Adrenal gland (tissue), 12 donors: ENCODE data around the gene NYAP2. TPM values are rescaled to one million over a fixed set of nuclear protein-coding genes. Genes with fewer than 3 reads are reported as not detected.

ENCODE experiments used
- DNase-seq, 7 donors: peaks; one replicate each; pipeline ENCODE4 v3.0.0-alpha.2; 2019 to 2020
- H3K27ac ChIP-seq, 5 donors: fragments of 200-600 bp; sonication (generic) in 4 of 5; 1 replicate in 3 of 5; 2 replicates in 2 of 5; pipeline versions ENCODE4 v1.5.1 to v1.8.0; 2016 to 2020; ENCODE audit warnings: mild to moderate bottlenecking in 1 of 5
- H3K27me3 ChIP-seq: fragments of 200-600 bp; 2 replicates; pipeline ENCODE4 v1.8.0; 2021
- H3K36me3 ChIP-seq, 2 donors: fragments of 200-600 bp; replicated peaks in 1 of 2; 1 replicate in 1 of 2; 2 replicates in 1 of 2; pipeline versions ENCODE4 v1.5.1 to v1.8.0; 2018 to 2022
- H3K4me1 ChIP-seq, 2 donors: fragments of 200-600 bp; replicated peaks in 1 of 2; 1 replicate in 1 of 2; 2 replicates in 1 of 2; pipeline versions ENCODE4 v1.5.1 to v1.8.0; 2018 to 2021
- H3K4me3 ChIP-seq, 4 donors: fragments of 200-600 bp; sonication (generic) in 3 of 4; one replicate each; pipeline ENCODE4 v1.5.1; 2016 to 2018
- H3K9me3 ChIP-seq, 3 donors: fragments of 200-600 bp; sonication (generic) in 1 of 3; replicated peaks in 1 of 3; 1 replicate in 2 of 3; 2 replicates in 1 of 3; pipeline versions ENCODE4 v1.5.1 to v1.8.0; 2016 to 2021
- POLR2A ChIP-seq, 2 donors: fragments of 450-650 bp; IDR thresholded peaks; one replicate each; pipeline ENCODE4 v1.6.1; 2017; ENCODE audit warnings: antibody characterized with exemption in 2 of 2, mild to moderate bottlenecking in 2 of 2, moderate library complexity in 1 of 2
- WGBS, 4 donors: extraction: QIAGEN DNeasy Blood & Tissue Kit in 2 of 4; methylation state at CpG; one replicate each; pipeline versions ENCODE4 v1.1.5 to v1.1.7; 2013 to 2017; 5-methylcytosine and 5-hydroxymethylcytosine counted together
- intact Hi-C, 2 donors: fragments of 100-400 bp; cut with DNase I; formaldehyde crosslinking; loops; one replicate each; pipeline versions ENCODE4 v1.14.1 to v1.15.0; 2022 to 2023
- polyA plus RNA-seq, 3 donors: library from polyadenylated mRNA; stranded (reverse); fragments of 200-250 nt in 2 of 3; fragments of 350-450 nt in 1 of 3; fragmentation: Illumina TruSeq in 1 of 3; extraction: RNeasy Lipid Tissue Mini Kit (QIAGEN cat#74804) in 1 of 3; gene quantifications; one replicate each; pipeline ENCODE4 v1.2.3, GENCODE V29; 2013 to 2014
- total RNA-seq, 9 donors: library from RNA; depleted of rRNA in 4 of 9; stranded (reverse); fragments of >200 nt in 4 of 9; fragments of 120-200 nt in 1 of 9; fragmentation: NEBNext Ultra II Directional in 1 of 9; extraction: Animal tissue kit (Norgen Biotek cat#: 25700) in 1 of 9; gene quantifications; one replicate each; pipeline versions ENCODE4 v1.1.0 to v1.2.4, GENCODE V29; 2013 to 2023
- TF ChIP-seq, protein P1 (sequence below), 6 experiments: fragments of 450-650 bp in 4 of 6; fragments of 200-600 bp in 2 of 6; sonication (generic) in 1 of 6; IDR thresholded peaks; 1 replicate in 5 of 6; 2 replicates in 1 of 6; pipeline versions ENCODE4 v1.5.1 to v1.8.0; 2016 to 2021; ENCODE audit warnings: antibody characterized with exemption in 6 of 6, mild to moderate bottlenecking in 2 of 6, moderate library complexity in 1 of 6
- donor health status: healthy with polysubstance abuse.
- donor health status: Bipolar disorder and iron deficiency.
- donor health status: DM: yes; HTN: yes; CAD: no.
- donor health status: DM: no; HTN: no; CAD: no.
- donor health status: DM: no; HTN: no; CAD: no.
- donor health status: DM: yes; HTN: yes; CAD: no.

NYAP2 gene
- total and polyA plus RNA-seq, 12 donors = under 0.01 to 0.67 (median 0.11) TPM; not detected in 3

DNA sequence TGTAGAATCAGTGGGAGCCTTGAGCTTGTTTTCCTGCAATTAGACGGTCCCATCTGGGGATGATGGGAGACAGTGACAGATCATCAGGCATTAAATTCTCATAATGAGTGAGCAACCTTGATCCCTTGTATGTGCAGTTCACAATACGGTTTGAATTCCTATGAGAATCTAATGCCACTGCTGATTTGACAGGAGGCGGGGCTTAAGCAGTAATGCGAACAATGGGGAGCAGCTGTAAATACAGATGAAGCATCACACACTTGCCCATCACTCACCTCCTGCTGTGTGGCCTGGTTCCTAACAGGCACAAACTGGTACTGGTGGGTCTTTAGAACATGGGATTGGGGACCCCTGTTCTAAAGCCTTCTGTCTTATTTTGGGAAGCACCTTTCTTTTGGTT lies 17.9 kb upstream of the NYAP2 start:
- H3K36me3 ChIP-seq = no peaks in the 10 kb centered on the region
- no peak for DNase-seq
- no peak for TF ChIP-seq POLR2A (IDR thresholded peaks at IDR 0.05)
- TF ChIP-seq, protein P1, sequence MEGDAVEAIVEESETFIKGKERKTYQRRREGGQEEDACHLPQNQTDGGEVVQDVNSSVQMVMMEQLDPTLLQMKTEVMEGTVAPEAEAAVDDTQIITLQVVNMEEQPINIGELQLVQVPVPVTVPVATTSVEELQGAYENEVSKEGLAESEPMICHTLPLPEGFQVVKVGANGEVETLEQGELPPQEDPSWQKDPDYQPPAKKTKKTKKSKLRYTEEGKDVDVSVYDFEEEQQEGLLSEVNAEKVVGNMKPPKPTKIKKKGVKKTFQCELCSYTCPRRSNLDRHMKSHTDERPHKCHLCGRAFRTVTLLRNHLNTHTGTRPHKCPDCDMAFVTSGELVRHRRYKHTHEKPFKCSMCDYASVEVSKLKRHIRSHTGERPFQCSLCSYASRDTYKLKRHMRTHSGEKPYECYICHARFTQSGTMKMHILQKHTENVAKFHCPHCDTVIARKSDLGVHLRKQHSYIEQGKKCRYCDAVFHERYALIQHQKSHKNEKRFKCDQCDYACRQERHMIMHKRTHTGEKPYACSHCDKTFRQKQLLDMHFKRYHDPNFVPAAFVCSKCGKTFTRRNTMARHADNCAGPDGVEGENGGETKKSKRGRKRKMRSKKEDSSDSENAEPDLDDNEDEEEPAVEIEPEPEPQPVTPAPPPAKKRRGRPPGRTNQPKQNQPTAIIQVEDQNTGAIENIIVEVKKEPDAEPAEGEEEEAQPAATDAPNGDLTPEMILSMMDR (IDR thresholded peaks at IDR 0.05) = no peak
- intact Hi-C loops = no loop called here
- no peaks in the 10 kb centered on the region for H3K9me3 ChIP-seq
- 69 to 72% (median 71%) methylated on average over 4 of the region's 4 CpGs for WGBS, 4 donors
- H3K27ac ChIP-seq = no peak overlapping the region
- H3K4me3 ChIP-seq = no peak overlapping the region
- H3K27me3 ChIP-seq = no peaks in the 10 kb centered on the region
- H3K4me1 ChIP-seq = no peaks in the 10 kb centered on the region

DNA sequence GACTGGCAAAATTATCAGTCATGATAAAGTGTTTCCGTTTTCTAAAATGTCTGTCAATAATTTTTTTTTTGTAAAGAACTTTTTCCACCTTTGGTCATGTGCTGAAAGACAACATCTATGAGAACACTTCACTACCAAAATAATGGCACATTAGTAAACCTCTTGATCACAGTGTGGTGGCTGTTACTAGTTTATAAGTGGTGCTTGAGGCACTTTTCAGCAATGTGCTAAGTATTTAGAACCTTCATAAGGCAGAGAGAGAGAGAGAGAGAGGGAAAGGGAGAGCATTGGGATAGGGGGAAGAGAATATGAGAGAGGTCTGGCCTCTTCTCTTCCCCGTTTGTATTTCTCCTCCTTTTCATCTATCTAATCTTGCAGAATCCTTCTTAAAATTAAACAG lies 1.1 kb upstream of the NYAP2 start:
- Histone ChIP-seq H3K4me1 (no peaks in the 10 kb centered on the region), H3K4me3 (no peak overlapping the region), H3K27me3 (no peaks in the 10 kb centered on the region), H3K27ac (no peak overlapping the region), H3K36me3 (no peaks in the 10 kb centered on the region), H3K9me3 (no peaks in the 10 kb centered on the region)
- TF ChIP-seq, protein P1 (IDR thresholded peaks at IDR 0.05) = no peak
- no peak for TF ChIP-seq POLR2A (IDR thresholded peaks at IDR 0.05)
- 33 to 61% (median 51%) methylated on average over 2 of the region's 2 CpGs for WGBS, 4 donors
- DNase-seq = no peak
- intact Hi-C loops = no loop called here

DNA sequence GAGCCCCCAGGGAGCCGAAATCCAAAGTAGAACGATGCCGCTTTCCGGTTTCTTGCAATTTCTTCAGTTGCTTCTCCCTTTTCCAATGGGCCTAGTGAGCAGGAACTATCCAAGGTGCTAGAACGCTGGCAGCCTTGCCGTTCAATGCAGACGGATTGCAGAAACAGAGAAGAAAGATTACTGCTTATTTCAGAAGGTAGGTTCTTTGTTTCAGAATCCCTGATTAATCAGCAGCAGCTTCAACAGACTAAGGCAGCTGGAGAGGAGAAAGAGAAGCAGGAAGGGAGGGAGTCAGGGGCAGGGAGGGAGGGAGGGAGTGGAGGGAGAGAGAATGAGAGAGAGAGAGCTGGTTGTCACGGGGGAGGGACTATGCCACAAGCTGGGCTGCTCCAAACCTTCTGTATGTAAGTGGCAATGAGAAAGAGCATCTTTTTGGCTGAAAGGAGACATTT lies 576 bp downstream of the NYAP2 start:
- Histone ChIP-seq H3K4me3 (no peak overlapping the region), H3K27ac (peak overlapping the region in 1 of 5 donors; percentile 32), H3K4me1 (no peaks in the 10 kb centered on the region), H3K36me3 (no peaks in the 10 kb centered on the region), H3K27me3 (no peaks in the 10 kb centered on the region), H3K9me3 (no peaks in the 10 kb centered on the region)
- no peak for TF ChIP-seq POLR2A (IDR thresholded peaks at IDR 0.05)
- TF ChIP-seq, protein P1 (IDR thresholded peaks at IDR 0.05) = no peak
- intact Hi-C loops = no loop called here
- 10 to 17% (median 12%) methylated on average over 8 of the region's 8 CpGs for WGBS, 4 donors
- peak; percentile 11 to 67 (median 26) for DNase-seq

DNA sequence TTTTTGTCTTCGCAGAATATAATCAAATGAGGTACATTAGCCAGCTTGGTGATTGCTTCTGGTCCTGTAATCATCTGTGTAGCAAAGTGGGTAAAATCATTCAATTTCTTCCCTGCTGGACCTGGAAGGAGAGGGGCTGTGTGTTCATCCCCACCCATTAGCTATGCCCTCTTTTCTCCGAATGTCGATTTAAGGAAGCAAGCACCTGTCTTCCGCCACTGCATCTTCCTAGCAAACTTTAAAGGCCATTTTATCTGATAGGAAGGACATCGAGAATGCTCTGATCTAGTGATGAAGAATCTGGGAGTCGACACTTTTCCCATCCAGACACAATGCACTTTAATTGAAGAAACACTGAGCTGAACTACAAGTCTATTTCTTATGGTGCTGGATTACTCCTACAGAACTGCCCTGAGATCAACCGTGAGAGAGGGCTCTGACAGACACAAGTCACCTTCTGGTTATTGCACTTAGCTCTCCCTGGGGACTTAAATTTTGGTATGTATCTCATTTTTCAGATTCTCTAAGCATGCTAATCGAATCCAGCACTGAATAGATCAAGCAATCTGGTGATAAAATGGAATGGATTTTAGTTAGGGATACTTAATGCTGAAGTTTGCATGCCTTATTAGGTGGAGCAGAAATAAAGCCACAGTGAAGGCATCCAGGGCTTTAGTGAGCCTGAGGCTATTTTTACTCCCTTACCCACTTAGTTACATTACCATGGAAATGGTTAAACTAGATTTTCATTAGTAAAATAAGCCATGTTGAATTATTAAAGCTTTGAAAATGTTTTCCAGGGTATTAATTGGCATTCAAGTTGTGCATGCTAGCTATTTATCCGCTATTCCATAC lies 1.3 kb downstream of the NYAP2 start:
- no peak overlapping the region for H3K4me3 ChIP-seq
- 59 to 70% (median 66%) methylated on average over 9 of the region's 9 CpGs for WGBS, 4 donors
- no peaks in the 10 kb centered on the region for H3K36me3 ChIP-seq
- TF ChIP-seq POLR2A (IDR thresholded peaks at IDR 0.05) = no peak
- TF ChIP-seq, protein P1 (IDR thresholded peaks at IDR 0.05) = no peak
- DNase-seq = no peak
- H3K4me1 ChIP-seq = no peaks in the 10 kb centered on the region
- no peaks in the 10 kb centered on the region for H3K9me3 ChIP-seq
- no peak overlapping the region for H3K27ac ChIP-seq
- intact Hi-C loops = no loop called here
- H3K27me3 ChIP-seq = no peaks in the 10 kb centered on the region
